GF-D8 (cell line): ENCODE measurements around the gene B4GALNT2.
A peak's percentile ranks its signal among the peaks of the same experiment; 100 is the strongest.
"Not testable (repeated sequence)": the region's sequence is repeated elsewhere in the genome, so short reads cannot be mapped to it uniquely, and the experiment has no call there.

Experiments
- DNase-seq: peaks from one replicate; lab custom pipeline; 2025; lab: John Stamatoyannopoulos, UW

Gene B4GALNT2

GRCh38 chr17:49183341-49183740 is 50.8 kb downstream of the B4GALNT2 start:
- DNase-seq = no peak

- DNase-seq = no peak
These were observed 51.2 kb downstream of the B4GALNT2 start for GRCh38 chr17:49183801-49184200.

GRCh38 chr17:49184522-49184921 is 52.0 kb downstream of the B4GALNT2 start:
- DNase-seq = not testable (repeated sequence)

- DNase-seq = not testable (repeated sequence)
These were observed 52.8 kb downstream of the B4GALNT2 start for GRCh38 chr17:49185381-49185780.

GRCh38 chr17:49187301-49187700 is 54.7 kb downstream of the B4GALNT2 start:
- DNase-seq = no peak

GRCh38 chr17:49190932-49191331 is 58.4 kb downstream of the B4GALNT2 start:
- DNase-seq = no peak

- DNase-seq = peak; percentile 71
These were observed 58.9 kb downstream of the B4GALNT2 start for GRCh38 chr17:49191409-49191916.

GRCh38 chr17:49191917-49192741 is 59.6 kb downstream of the B4GALNT2 start:
- peak; percentile 71 for DNase-seq

GRCh38 chr17:49193513-49194296 is 61.1 kb downstream of the B4GALNT2 start:
- peak; percentile 32 for DNase-seq

GRCh38 chr17:49194297-49194607 is 61.7 kb downstream of the B4GALNT2 start:
- DNase-seq = no peak

- no peak for DNase-seq
These were observed 63.2 kb downstream of the B4GALNT2 start for GRCh38 chr17:49195751-49196150.

- no peak for DNase-seq
These were observed 64.0 kb downstream of the B4GALNT2 start for GRCh38 chr17:49196520-49196919.

- DNase-seq = no peak
These were observed 64.9 kb downstream of the B4GALNT2 start for GRCh38 chr17:49197346-49197998.

- DNase-seq = no peak
These were observed 65.6 kb downstream of the B4GALNT2 start for GRCh38 chr17:49198211-49198610.

- DNase-seq = no peak
These were observed 68.0 kb downstream of the B4GALNT2 start for GRCh38 chr17:49200423-49201083.

GRCh38 chr17:49201481-49201927 is 68.9 kb downstream of the B4GALNT2 start:
- no peak for DNase-seq

- no peak for DNase-seq
These were observed 71.2 kb downstream of the B4GALNT2 start for GRCh38 chr17:49203796-49204195.

- no peak for DNase-seq
These were observed 71.9 kb downstream of the B4GALNT2 start for GRCh38 chr17:49204516-49204915.

GRCh38 chr17:49209061-49209571 is 76.5 kb downstream of the B4GALNT2 start:
- no peak for DNase-seq

GRCh38 chr17:49210158-49211029 is 77.8 kb downstream of the B4GALNT2 start, which contains the start of the genes ABI3 and GNGT2:
Gene ABI3, plus strand, starts transcription at chr17:49210707. Its CDS starts 18 bp downstream, at chr17:49210725.
Gene GNGT2, minus strand, starts transcription at chr17:49210574. Its CDS starts 3,152 bp downstream, at chr17:49207422.
- DNase-seq = no peak
